BE2C (cell line): Measurements from ENCODE around the gene NKAPL.

Source experiments
- DNase-seq: peaks from one replicate; pipeline ENCODE4 v3.0.0-alpha.2; 2020
- H3K27me3 ChIP-seq: fragments of 250-450 bp; sonication (Bioruptor Pico); 2 replicates; pipeline ENCODE4 v1.5.1; 2020; ENCODE audit warnings: mild to moderate bottlenecking
- H3K36me3 ChIP-seq: fragments of 250-450 bp; sonication (Bioruptor Pico); 2 replicates; pipeline ENCODE4 v1.5.1; 2020; ENCODE audit warnings: mild to moderate bottlenecking
- H3K4me1 ChIP-seq: fragments of 250-450 bp; sonication (Bioruptor Pico); 2 replicates; pipeline ENCODE4 v1.5.1; 2020
- H3K4me3 ChIP-seq: 2 replicates; pipeline ENCODE4 v1.5.1; 2011; ENCODE audit warnings: low read depth, low read length
- H3K9me3 ChIP-seq: fragments of 250-450 bp; sonication (Bioruptor Pico); 2 replicates; pipeline ENCODE4 v1.5.1; 2020
- CTCF ChIP-seq: IDR thresholded peaks from 2 replicates; pipeline ENCODE4 v1.5.1; 2012; ENCODE audit warnings: mild to moderate bottlenecking, low read depth, low read length

Gene NKAPL

GRCh38 chr6:28215425-28215824, 43.7 kb upstream of the NKAPL start:
- TF ChIP-seq CTCF = no peak
- H3K4me3 ChIP-seq = no peak overlapping the region
- no peaks in the 10 kb centered on the region for H3K9me3 ChIP-seq
- H3K4me1 ChIP-seq = no peaks in the 10 kb centered on the region
- H3K36me3 ChIP-seq = no peaks in the 10 kb centered on the region
- peaks cover 3% of the 10 kb centered on the region; the same call in 1 of the 2 replicates for H3K27me3 ChIP-seq
- DNase-seq = no peak

- no peaks in the 10 kb centered on the region for H3K36me3 ChIP-seq
- no peak for DNase-seq
- peaks cover 3% of the 10 kb centered on the region; the same call in 1 of the 2 replicates for H3K27me3 ChIP-seq
- no peaks in the 10 kb centered on the region for H3K9me3 ChIP-seq
- peak overlapping the region; percentile 60 for H3K4me3 ChIP-seq
- no peaks in the 10 kb centered on the region for H3K4me1 ChIP-seq
- no peak for TF ChIP-seq CTCF
Observed at GRCh38 chr6:28217890-28218289, 41.2 kb upstream of the NKAPL start.

- Histone ChIP-seq H3K4me3 (peak overlapping the region; percentile 60), H3K9me3 (no peaks in the 10 kb centered on the region), H3K4me1 (no peaks in the 10 kb centered on the region), H3K27me3 (peaks cover 3% of the 10 kb centered on the region; the same call in 1 of the 2 replicates), H3K36me3 (no peaks in the 10 kb centered on the region)
- TF ChIP-seq CTCF = no peak
- DNase-seq = peak; percentile 82
Observed at GRCh38 chr6:28218312-28219248, 40.5 kb upstream of the NKAPL start.

GRCh38 chr6:28220257-28221133, 38.6 kb upstream of the NKAPL start:
- no peak overlapping the region for H3K4me3 ChIP-seq
- no peaks in the 10 kb centered on the region for H3K9me3 ChIP-seq
- TF ChIP-seq CTCF = no peak
- DNase-seq = no peak
- H3K36me3 ChIP-seq = no peaks in the 10 kb centered on the region
- peaks cover 3% of the 10 kb centered on the region; the same call in 1 of the 2 replicates for H3K27me3 ChIP-seq
- H3K4me1 ChIP-seq = no peaks in the 10 kb centered on the region

GRCh38 chr6:28224131-28225055, 34.7 kb upstream of the NKAPL start:
- no peaks in the 10 kb centered on the region for H3K4me1 ChIP-seq
- H3K9me3 ChIP-seq = no peaks in the 10 kb centered on the region
- peaks cover 24% of the 10 kb centered on the region for H3K36me3 ChIP-seq
- H3K27me3 ChIP-seq = peaks cover 3% of the 10 kb centered on the region; the same call in 1 of the 2 replicates
- peak overlapping the region; percentile 93 for H3K4me3 ChIP-seq
- no peak for TF ChIP-seq CTCF
- DNase-seq = no peak
